ENCODE data around the gene NIT1.
A peak's percentile ranks its signal among the peaks of the same experiment; 100 is the strongest.
"Not testable (repeated sequence)": the region's sequence is repeated elsewhere in the genome, so short reads cannot be mapped to it uniquely, and the experiment has no call there.

NIT1 gene

GRCh38 chr1:161111527-161111926, 6.4 kb upstream of the NIT1 start:
- DNase-seq (ENCODE audit: low read depth in 2 of 2) = no peak

GRCh38 chr1:161113915-161114314, 4.0 kb upstream of the NIT1 start:
- DNase-seq (ENCODE audit: low read depth in 2 of 2) = no peak

- DNase-seq (ENCODE audit: low read depth in 2 of 2) = no peak
These were observed 3.3 kb upstream of the NIT1 start for GRCh38 chr1:161114556-161114955.

- no peak for DNase-seq (ENCODE audit: low read depth in 2 of 2)
These were observed 2.7 kb upstream of the NIT1 start for GRCh38 chr1:161115132-161115711.

GRCh38 chr1:161115961-161116360, 1.9 kb upstream of the NIT1 start:
- DNase-seq (ENCODE audit: low read depth in 2 of 2) = not testable (repeated sequence)

GRCh38 chr1:161119092-161119903, 1.4 kb downstream of the NIT1 start:
- DNase-seq (ENCODE audit: low read depth in 2 of 2) = peak in 1 of 2 donors; percentile 27

GRCh38 chr1:161121042-161121650, 3.2 kb downstream of the NIT1 start:
- no peak for DNase-seq (ENCODE audit: low read depth in 2 of 2)

- DNase-seq (ENCODE audit: low read depth in 2 of 2) = no peak
These were observed 3.9 kb downstream of the NIT1 start for GRCh38 chr1:161121834-161122233.

- no peak for DNase-seq (ENCODE audit: low read depth in 2 of 2)
These were observed 5.1 kb downstream of the NIT1 start for GRCh38 chr1:161122967-161123366.

- no peak for DNase-seq (ENCODE audit: low read depth in 2 of 2)
These were observed 9.7 kb downstream of the NIT1 start for GRCh38 chr1:161127649-161128048.

- DNase-seq (ENCODE audit: low read depth in 2 of 2) = no peak
These were observed 10.9 kb downstream of the NIT1 start for GRCh38 chr1:161128591-161129420.

- no peak for DNase-seq (ENCODE audit: low read depth in 2 of 2)
These were observed 12.4 kb downstream of the NIT1 start for GRCh38 chr1:161130266-161130665.

GRCh38 chr1:161131523-161132409, 13.9 kb downstream of the NIT1 start:
- DNase-seq (ENCODE audit: low read depth in 2 of 2) = no peak

- peak; percentile 70 to 74 for DNase-seq (ENCODE audit: low read depth in 2 of 2)
These were observed 14.7 kb downstream of the NIT1 start, which contains the start of gene DEDD for GRCh38 chr1:161132410-161133219. Gene DEDD, minus strand, starts transcription at chr1:161132667. Its CDS starts 8,205 bp downstream, at chr1:161124462.

- DNase-seq (ENCODE audit: low read depth in 2 of 2) = no peak
These were observed 15.4 kb downstream of the NIT1 start for GRCh38 chr1:161133220-161133740.

GRCh38 chr1:161137881-161138280, 20.0 kb downstream of the NIT1 start:
- no peak for DNase-seq (ENCODE audit: low read depth in 2 of 2)

GRCh38 chr1:161138431-161138830, 20.5 kb downstream of the NIT1 start:
- DNase-seq (ENCODE audit: low read depth in 2 of 2) = no peak

- no peak for DNase-seq (ENCODE audit: low read depth in 2 of 2)
These were observed 21.9 kb downstream of the NIT1 start for GRCh38 chr1:161139766-161140165.

- no peak for DNase-seq (ENCODE audit: low read depth in 2 of 2)
These were observed 23.0 kb downstream of the NIT1 start for GRCh38 chr1:161140755-161141400.
